ENCODE data around the gene KSR1. TPM values are rescaled to one million over a fixed set of nuclear protein-coding genes. Genes with fewer than 3 reads are reported as not detected.

Gene KSR1
- total and polyA plus RNA-seq, 3 donors from 2014 or later: 44.8 to 80.7 (median 63.7) TPM

DNA sequence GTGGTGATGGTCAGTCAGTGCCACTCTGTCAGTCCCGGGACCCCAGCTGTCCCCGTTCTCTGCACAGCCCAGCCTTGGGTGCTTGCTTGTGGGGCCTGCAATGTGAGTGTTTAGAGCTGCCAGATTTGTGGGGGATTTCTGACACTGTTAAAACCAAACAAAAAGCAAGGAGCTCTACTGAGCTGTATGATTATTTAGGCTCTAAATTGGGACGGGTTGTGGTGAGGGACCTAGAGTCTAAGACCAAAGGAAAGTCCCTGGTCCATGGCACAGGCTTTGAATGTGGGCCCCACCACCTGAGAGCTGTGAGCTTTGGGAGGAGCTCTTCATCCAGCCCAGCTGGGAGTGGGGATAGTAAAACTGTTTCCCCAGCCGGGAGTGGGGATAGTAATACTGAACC, 63.3 kb downstream of the KSR1 start:
- DNase-seq: no peak
- intact Hi-C loops (cut with DNase I; ENCODE audit: low total_unique reads): no loop called here
- Histone ChIP-seq H3K4me3 (no peak overlapping the region), H3K4me1 (peaks cover 16% of the 10 kb centered on the region), H3K36me3 (ENCODE audit: low read depth, missing control alignments) (no peaks in the 10 kb centered on the region), H3K27ac (peak overlapping the region in 1 of 2 donors; percentile 26), H3K9me3 (no peaks in the 10 kb centered on the region), H3K27me3 (no peaks in the 10 kb centered on the region)
- 62 to 83% methylated on average over 2 to 4 of the region's 4 CpGs for WGBS, 2 donors
- TF ChIP-seq, protein P1, sequence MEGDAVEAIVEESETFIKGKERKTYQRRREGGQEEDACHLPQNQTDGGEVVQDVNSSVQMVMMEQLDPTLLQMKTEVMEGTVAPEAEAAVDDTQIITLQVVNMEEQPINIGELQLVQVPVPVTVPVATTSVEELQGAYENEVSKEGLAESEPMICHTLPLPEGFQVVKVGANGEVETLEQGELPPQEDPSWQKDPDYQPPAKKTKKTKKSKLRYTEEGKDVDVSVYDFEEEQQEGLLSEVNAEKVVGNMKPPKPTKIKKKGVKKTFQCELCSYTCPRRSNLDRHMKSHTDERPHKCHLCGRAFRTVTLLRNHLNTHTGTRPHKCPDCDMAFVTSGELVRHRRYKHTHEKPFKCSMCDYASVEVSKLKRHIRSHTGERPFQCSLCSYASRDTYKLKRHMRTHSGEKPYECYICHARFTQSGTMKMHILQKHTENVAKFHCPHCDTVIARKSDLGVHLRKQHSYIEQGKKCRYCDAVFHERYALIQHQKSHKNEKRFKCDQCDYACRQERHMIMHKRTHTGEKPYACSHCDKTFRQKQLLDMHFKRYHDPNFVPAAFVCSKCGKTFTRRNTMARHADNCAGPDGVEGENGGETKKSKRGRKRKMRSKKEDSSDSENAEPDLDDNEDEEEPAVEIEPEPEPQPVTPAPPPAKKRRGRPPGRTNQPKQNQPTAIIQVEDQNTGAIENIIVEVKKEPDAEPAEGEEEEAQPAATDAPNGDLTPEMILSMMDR (IDR thresholded peaks at IDR 0.05): no peak
- TF ChIP-seq POLR2A (IDR thresholded peaks at IDR 0.05): no peak

DNA sequence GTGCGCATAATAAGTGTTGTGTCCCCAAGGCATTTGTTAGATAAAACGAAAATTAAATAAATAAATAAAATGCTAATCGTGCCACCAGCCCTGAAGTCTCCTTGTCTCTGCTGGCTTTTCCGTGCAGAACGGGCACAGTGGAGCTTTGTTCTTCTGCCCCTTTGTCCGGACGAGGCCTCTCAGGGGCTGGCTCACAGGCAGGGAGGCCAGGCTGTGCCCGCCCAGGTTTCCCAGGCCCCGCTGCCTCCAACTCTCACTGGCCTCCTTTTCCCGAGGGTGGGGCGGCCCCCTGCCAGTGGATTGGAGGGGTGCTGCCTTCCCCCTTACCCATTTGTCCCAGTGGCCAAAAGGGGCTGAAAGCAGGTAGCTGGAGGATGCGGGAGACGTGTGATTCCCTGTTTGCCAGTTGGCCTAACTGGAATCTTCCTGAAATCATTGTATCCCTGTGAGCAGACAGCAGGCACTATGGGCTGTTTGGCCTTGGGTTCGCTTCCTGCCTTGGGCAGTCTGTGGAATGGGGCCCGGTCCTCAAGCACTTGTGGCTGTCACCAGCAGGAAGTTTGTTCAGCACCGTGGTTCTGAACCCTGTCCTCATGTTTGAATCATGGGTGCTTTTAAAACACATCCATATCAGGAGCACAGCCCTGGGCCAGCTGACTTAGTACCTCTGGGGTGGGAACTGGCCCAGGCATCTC, 64.4 kb downstream of the KSR1 start:
- Histone ChIP-seq H3K27me3 (no peaks in the 10 kb centered on the region), H3K4me1 (peaks cover 16% of the 10 kb centered on the region), H3K4me3 (no peak overlapping the region), H3K36me3 (ENCODE audit: low read depth, missing control alignments) (no peaks in the 10 kb centered on the region), H3K9me3 (no peaks in the 10 kb centered on the region), H3K27ac (peak overlapping the region; percentile 21 to 72)
- WGBS, 2 donors: 66 to 75% methylated on average over 13 to 16 of the region's 16 CpGs
- intact Hi-C loops (cut with DNase I; ENCODE audit: low total_unique reads): no loop called here
- DNase-seq: peak; percentile 77
- TF ChIP-seq POLR2A (IDR thresholded peaks at IDR 0.05): no peak
- TF ChIP-seq, protein P1 (IDR thresholded peaks at IDR 0.05): no peak

DNA sequence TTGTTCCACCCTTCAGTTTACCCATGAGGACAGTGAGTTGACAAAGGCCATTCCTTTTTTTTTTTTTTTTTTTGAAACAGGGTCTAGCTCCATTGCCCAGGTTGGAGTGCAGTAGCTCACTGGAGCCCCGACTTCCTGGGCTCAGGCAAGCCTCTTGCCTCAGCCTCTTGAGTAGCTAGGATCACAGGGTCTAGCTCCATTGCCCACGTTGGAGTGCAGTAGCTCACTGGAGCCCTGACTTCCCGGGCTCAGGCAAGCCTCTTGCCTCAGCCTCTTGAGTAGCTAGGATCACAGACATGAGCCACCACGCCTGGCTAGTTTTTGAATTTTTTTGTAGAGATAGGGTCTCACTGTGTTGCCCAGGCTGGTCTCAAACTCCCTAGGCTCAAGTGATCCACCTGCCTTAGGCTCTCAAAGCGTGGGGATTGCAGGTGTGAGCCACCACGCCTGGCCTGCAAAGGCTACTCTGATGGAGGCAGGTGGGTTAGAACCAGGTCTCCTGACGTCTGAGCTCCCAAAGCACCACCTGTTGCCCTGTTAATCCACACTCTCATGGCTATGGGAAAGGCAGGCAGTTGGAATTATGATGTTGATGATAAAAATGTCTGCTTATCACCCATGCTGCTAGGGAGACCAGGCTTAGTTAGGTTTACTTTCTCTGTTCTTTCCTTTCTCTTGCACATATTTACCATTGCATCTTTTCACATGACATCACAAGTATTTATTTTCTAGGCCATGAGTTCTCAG, 65.2 kb downstream of the KSR1 start:
- H3K4me1 ChIP-seq: peaks cover 17% of the 10 kb centered on the region
- intact Hi-C loops (cut with DNase I; ENCODE audit: low total_unique reads): no loop called here
- no peaks in the 10 kb centered on the region for H3K27me3 ChIP-seq
- H3K4me3 ChIP-seq: no peak overlapping the region
- no peak for DNase-seq
- no peak for TF ChIP-seq POLR2A (IDR thresholded peaks at IDR 0.05)
- TF ChIP-seq, protein P1 (IDR thresholded peaks at IDR 0.05): no peak
- H3K27ac ChIP-seq: peak overlapping the region; percentile 21 to 55
- H3K9me3 ChIP-seq: no peaks in the 10 kb centered on the region
- no peaks in the 10 kb centered on the region for H3K36me3 ChIP-seq (ENCODE audit: low read depth, missing control alignments)
- WGBS, 2 donors: 92 to 95% methylated on average over 7 of the region's 7 CpGs

DNA sequence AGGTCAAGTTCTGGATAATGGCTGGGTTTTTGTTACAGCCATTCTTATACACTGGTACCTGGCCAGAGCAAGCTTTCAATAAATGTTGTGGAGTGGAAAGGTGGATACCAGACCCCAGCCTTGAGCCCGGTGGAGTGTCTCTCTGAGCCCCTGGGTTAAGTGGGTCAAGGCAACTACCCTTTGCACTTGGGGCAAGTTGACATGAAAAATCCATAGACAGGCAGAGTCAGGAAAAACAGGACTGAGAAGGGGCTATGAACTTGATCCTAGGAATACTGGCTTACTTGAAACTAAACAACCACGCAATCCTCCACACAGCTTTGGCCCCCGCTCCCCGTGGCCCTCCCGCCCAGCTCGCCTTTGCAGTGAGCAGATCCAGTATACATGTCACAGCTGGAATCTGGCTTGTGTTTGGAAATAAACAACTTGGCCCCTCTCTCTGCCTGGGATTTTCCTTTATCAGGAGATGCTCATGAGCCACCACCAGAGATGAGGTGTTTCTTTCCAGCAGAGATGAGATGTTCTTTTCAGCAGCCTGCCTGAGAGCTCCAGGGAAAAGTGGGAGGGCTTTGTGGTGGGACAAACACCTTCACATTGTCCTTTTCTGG, 65.9 kb downstream of the KSR1 start:
- no peak for TF ChIP-seq POLR2A (IDR thresholded peaks at IDR 0.05)

DNA sequence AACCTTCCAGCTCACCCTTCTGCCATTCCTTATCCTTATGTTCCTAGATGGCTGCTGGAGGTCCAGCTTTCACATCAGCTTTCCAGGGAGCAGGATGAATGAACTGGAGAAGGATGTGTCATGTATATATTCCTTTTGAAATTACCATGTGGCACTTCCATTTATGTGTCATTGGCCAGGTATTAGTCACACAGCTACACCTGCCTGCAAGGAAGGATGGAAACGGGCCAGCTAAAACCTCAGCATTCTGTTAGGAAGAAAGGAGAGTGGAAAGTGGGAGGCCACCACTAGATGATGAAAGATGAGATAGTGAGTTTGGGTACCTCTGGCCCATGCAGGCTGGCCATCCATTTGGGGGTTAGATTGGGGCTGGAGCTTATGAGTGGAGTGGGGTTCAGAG, 67.5 kb downstream of the KSR1 start:
- TF ChIP-seq, protein P1 (IDR thresholded peaks at IDR 0.05): no peak
- TF ChIP-seq POLR2A (IDR thresholded peaks at IDR 0.05): no peak
- Histone ChIP-seq H3K36me3 (ENCODE audit: low read depth, missing control alignments) (no peaks in the 10 kb centered on the region), H3K27ac (no peak overlapping the region), H3K27me3 (no peaks in the 10 kb centered on the region), H3K9me3 (no peaks in the 10 kb centered on the region), H3K4me1 (peaks cover 22% of the 10 kb centered on the region), H3K4me3 (no peak overlapping the region)
- no peak for DNase-seq
- 96 to 100% methylated on average over 1 of the region's 1 CpG for WGBS, 2 donors
- intact Hi-C loops (cut with DNase I; ENCODE audit: low total_unique reads): no loop called here

More for the DNA sequence above, 65.9 kb downstream of the KSR1 start:
- peaks cover 22% of the 10 kb centered on the region for H3K4me1 ChIP-seq
- no peaks in the 10 kb centered on the region for H3K36me3 ChIP-seq (ENCODE audit: low read depth, missing control alignments)
- no peaks in the 10 kb centered on the region for H3K9me3 ChIP-seq
- intact Hi-C loops (cut with DNase I; ENCODE audit: low total_unique reads): no loop called here
- no peak for DNase-seq
- H3K27ac ChIP-seq: peak overlapping the region in 1 of 2 donors; percentile 55
- no peak overlapping the region for H3K4me3 ChIP-seq
- H3K27me3 ChIP-seq: no peaks in the 10 kb centered on the region
- 88% methylated on average over 6 of the region's 6 CpGs for WGBS, 2 donors

Data from testis (tissue), 3 donors.